NOMO-1 treated with DMSO at 0.1 percent for 48 hours (cell line): Measurements from ENCODE around the gene IL3.

Experiments
- DNase-seq: peaks from one replicate; lab custom pipeline; 2025; ENCODE audit not compliant: unreplicated experiment; lab: John Stamatoyannopoulos, UW

The IL3 gene

DNA sequence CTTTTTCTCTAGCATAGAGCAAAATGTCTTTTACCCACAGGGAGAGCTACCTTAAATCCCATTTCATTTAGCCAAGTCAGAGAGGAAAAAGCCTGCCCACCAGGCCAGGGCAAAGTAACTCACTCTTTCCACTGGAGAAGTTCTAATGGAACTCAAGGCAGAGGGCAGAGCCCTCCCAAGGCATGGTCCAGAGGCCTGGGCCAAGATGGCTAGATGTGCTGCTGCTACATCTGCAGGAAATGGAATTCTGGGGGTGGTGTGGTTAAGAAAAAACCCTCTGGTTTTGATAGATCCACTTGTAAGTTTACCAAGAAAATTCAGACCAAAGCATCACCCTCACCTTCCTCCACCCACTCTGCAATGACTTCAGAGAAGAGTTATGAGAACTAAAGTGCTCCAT lies 50.5 kb downstream of the IL3 start:
- DNase-seq, result no peak

DNA sequence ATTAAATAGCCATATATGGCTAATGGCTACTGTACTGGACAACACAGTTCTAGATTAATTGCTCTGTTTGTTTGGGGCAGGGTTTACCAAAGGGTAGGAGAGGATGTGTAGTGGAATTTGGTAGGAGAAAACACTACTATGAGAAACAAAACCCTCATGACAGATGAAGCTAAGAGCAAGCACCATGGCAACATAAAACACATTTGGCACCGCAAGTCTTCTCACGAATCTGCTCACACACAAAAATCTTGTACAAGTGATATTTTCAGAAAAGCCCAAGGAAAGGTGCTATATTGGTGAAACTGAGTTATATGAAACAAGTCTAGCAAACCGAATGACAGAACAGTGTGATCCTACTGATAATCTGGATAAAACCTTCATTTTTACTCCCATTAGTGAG lies 51.7 kb downstream of the IL3 start:
- DNase-seq, result no peak
